ENCODE measurements around the gene UNC5C.

Gene UNC5C

DNA sequence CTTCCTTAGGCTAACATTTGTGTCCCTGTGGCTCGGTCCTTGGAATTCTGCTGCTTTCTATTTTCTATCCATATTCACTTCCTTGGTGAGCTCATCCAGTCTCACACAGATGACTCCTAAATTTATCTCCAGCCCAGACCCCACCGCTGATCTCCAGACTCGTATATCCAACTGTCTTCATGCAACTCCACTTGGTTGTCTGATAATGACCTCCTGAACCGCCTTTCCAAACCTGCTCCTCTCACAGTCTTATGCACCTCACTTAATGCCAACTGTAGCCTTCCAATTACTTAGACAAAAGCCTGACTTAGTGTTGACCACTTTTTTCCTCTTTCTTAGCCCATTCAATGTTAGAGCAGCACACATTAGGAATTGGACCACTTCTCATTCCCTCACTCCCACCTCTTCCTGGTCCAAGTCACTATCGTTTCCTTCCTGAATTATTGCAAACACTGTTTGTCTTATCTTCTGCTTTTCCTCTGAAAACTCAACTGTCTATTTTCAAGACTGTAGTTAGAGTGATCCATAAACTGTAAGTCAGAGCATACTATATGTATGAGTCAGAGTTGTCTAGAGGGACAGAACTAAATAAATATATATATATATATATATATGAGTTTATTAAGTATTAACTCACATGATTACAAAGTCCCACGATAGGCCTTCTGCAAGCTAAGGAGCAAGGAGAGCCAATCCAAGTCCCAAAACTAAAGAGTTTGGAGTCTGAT, 292.5 kb downstream of the UNC5C start:
- no peak for DNase-seq

- no peak for DNase-seq
Observed at GRCh38 chr4:95255396-95256107, 293.2 kb downstream of the UNC5C start.

DNA sequence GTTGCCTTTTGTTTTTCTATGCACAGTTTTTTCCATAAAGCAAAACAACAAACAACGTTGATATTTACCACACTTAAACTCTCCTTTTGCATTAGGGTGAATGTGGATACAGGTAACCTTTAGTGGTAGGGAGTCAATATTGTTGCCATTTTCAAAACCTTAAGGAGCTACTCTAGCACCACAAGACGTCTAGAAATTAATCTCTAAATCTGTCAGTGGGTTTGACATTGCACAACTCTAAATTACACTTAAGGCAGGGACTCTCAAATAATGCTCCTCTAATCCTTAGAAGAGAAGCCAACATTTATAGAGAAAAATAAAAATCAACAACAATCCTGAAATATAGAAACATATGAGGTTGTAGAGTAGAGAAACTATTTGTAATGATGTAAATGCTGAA, 297.2 kb downstream of the UNC5C start:
- no peak for DNase-seq

DNA sequence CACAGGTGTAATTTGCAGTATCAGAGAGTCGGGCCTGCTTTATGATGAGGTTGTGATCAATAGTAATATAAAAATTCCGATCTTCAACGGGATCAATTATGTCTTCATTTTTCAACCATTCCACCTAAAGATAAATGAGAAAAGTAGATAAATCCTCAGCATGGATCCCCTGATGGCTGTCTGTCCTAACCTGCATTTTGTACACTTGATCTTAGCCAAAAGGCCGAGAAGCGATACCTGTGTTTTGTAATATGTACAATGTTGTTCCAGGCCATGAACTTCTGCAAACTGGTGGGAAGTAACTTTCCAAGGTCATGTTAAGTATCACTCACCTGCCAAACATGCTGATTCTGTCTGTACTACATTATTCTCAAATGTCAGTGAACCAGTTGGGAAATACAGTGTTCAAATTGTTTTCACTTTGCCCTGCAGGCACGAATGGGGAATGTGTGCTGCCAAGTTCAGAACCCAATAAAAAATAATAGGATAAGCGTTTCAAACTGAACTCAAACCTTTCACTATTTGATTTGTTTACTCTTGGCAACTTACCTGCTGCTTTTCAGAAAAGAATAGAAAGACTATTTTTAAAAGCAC, 298.1 kb downstream of the UNC5C start:
- no peak for DNase-seq

- no peak for DNase-seq
Observed at GRCh38 chr4:95249426-95250021, 299.2 kb downstream of the UNC5C start.

DNA sequence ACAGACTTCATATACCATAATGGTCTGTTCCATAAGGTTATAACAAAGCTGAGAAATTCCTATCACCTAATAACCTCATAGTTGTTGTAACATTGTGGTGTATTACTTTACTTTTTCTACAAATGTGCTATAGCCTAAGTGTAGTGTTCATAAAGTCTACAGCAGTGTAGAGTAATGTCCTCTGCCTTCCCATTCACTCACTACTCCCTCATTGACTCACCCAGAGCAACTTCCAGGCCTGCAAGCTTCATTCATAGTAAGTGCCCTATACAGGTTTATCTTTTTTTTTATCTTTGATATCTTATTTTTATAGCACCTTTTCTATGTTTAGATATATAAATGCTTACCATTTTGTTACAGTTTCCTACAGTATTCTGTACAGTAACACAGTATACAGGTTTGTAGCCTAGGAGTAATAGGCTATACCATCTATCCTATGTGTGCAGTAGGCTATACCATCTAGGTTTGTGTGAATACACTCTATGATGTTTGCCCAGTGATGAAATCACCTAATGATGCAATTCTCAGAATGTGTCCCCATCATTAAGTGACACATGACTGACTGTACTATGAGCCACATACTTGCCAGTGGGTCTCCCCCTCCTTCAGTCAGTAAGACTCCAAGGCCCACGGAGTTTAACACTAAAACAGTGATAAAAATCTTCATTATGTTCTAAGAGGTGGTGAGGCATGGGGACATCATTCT, 299.9 kb downstream of the UNC5C start:
- DNase-seq = peak in 1 of 2 donors; percentile 6

GRCh38 chr4:95243892-95244291, 304.9 kb downstream of the UNC5C start:
- no peak for DNase-seq

DNA sequence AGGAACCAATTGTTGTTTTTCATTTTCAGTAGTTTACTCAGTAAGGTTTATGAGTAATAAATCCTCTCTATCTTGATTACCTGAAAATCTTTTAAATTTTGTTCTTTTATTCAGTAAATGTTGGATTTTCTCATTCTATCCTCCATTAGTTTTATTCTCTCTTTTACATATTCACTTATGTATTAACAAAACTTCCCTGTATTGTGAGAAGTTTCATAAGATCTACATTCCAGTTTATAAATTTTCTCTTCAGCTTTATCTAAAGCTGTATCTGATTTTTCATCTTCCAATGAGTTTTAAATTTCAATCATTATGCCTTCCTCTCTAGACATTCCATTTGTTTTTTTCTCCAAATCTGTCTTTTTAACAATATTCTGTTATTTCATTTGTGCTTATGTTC, 310.2 kb downstream of the UNC5C start:
- DNase-seq = no peak

DNA sequence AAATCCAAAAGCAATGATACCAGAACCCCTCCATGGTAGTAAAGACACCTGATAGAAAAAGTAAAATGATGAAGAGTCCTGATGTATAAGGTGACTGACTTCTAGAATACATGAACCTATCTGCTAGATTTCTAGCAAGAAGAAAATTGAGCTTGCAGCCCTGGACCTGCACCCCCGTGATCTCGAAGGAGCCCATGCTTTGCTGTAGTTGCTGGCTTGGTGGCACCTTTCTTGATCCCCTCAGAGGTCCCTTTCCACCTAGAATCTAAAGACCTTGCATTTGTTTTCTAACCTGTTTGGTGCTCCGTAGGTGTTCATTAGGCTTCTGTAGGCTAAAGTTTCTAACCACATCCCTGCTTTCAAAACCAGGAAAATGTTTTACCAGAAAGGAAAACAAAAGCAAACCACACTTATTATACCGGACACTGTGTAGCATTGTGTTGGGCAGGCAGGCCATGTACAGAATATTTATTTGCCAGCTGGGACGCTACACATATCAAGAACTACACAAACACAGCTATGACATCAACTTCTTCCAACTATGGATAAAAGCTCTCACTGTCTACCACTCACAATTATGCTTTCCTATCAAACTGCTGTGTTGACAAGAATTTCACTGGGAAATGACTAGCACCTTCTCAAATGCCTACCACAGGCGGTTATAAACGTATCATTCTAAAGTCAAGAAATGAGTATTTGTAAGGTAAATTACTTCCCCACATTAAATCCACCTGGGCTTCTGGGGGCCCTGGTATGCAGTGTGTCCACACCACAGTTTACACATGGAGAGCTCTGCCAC, 316.2 kb downstream of the UNC5C start:
- no peak for DNase-seq

DNA sequence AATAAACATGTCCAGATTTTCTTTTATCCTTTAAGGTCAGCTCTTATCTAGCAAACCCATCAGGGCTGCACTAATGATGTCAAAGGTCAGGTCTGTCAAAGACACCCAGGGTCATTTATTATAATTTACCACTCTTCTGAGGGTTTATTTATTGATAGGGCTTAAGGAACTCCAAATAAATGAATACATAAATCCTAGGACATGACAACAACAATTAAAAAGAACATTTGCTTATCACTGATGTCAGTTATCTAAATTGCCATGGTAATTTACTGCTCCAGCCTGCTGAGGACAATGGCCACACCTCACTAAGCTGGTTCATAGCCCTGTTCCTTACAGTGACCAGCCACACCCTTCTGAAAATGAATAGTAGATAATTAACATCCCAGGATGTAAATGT, 317.1 kb downstream of the UNC5C start:
- DNase-seq = no peak

DNA sequence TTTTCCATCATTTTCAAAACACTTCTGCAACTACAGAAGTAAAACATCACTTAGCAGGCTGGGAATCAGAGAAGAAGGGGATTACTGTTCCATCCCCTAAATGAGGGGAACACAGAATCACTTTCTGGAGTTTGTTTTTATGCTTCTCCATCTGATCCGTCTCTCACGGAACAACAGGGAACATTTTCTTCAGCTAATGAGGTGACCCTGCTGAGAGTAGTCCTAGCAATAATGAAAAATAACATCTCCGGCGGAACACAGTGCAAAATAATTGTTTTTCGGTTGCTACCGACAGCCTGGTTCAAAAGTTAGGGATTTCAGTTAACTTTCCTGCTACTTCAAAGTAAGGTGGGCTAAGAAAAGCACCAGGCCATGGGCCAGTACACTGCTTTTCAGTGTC, 322.9 kb downstream of the UNC5C start:
- DNase-seq = no peak

GRCh38 chr4:95224402-95224801, 324.4 kb downstream of the UNC5C start:
- DNase-seq = no peak

DNA sequence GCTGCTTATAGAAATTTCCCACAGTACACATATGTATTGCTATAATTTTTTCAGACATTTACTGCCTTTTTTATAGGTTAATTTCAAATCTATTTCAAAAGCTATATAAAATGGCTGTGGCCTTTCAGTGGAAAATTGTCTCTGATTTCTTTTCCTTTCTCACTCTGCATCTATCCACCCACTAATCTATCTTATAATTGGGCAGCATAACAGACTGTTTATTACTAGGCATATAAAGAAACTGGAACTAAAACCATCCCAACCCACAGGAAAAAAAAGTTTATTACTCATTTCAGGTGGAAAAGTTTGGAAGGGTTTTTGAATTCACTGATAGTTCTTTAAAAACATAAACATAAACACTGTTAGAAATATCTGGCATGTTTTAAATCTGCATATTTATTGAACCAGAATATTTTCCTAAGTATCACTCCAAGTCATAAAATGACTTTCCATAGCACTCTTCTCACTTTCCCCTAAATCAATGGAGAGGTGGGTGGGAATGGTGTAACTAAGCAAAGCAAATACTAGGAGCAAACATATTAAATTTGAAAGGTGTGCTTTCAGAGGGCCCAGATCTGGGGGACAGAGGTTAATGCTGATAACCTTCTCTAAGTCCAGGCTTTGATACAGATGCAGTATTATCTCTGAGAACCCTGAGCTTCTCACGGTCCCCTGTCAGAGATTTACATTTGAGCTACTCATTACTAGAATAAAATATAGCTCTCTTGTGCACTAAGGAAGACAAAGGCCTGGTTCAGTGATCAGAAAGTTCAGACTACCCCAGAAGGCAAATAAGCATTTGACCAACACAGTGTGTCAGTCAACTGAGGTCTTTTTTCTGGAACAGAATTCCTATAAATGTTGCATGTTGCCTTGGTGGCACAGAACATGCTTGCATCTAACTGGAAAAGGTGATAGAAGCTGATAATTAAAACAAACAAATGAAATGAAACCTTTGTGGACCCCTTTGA, 328.3 kb downstream of the UNC5C start:
- no peak for DNase-seq

GRCh38 chr4:95219109-95219508, 329.7 kb downstream of the UNC5C start:
- no peak for DNase-seq

- DNase-seq = no peak
Observed at GRCh38 chr4:95217197-95217596, 331.6 kb downstream of the UNC5C start.

DNA sequence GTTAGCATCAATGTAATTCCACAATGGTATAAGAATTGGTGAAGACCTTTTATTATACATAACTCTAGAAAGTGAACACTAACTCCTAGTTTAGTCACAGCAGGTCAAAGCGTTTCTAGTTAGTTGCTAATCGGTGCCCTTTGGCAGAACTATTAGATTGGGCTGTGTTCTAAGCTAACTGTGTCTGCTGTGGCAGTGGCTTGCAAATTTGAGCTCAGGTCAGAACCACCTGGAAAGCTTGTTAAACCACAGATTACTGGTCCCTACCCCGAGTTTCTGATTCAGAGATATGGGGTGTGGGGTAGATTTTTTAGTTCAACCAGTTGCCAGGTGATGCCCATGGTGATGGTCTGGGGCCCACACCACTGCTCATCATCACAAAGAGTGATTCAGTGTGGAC, 332.1 kb downstream of the UNC5C start:
- no peak for DNase-seq

DNA sequence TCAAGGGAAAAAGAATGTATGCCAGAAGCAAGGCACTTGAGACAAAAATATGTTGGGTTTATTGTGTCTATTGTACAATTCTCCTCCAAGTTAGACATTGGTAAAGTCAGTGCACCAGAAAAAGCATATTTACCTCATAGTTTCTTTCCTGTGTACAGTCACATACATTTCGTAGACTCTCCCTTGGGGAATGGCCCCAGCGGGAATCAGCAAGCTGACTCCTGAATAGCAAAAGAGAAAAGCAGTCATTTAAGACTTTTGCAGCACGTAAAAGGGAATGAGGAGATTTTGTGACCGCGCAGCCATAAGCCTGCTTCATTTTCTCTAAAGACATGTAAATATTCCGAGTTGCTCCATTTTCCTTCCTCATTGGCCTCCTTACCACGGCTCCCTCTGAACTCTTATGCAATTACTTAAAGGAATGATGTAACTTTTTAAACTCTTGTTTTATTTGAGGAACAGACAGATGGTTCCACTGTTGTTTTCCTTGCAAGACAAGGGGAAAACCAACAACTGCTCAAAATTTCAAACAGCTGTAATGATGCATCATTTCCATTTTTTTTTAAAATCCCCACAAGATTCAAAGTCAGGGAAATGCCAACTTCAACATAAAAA, 332.7 kb downstream of the UNC5C start:
- DNase-seq = no peak

- no peak for DNase-seq
Observed at GRCh38 chr4:95215043-95215442, 333.7 kb downstream of the UNC5C start.

DNA sequence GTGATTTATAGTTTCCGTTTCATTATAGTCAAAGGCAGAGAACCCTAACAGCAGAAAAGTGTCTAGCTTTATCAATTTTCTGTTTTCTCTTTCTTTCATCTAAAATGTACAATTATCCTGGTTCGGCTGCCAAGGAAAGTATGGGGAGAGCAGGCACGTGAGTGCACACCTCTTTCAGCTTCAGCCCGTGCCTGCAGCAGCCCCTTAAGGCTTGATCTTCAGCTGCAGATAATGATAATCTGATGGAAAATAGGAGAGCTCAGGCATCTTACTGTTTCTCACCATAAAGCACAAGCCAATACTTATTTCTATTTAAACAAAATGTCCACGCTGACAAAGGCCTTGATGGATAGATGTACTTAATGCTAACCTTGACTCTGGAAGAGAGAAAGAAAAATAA, 334.4 kb downstream of the UNC5C start:
- no peak for DNase-seq

GRCh38 chr4:95213366-95213765, 335.4 kb downstream of the UNC5C start:
- DNase-seq = no peak

DNA sequence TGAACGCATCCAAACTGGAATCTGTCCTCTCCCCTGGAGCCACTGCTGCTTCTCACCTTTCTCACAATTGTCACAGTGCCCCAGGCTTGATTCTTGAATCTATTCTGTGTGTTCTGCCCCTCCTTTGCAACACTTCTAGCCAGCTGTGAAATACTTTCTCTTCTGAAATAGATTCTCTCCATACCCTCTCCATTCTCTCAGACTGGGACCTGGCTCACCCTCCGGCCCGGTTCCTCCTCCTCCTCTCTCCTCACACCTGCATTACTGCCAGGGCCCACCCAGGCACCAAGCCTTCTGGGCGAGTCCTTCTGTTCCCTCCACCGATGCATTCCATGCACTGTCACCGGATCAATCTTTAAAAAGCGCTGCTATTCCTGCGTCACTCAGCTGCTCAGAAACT, 336.1 kb downstream of the UNC5C start:
- DNase-seq = no peak

All from stimulated activated CD4-positive, alpha-beta T cell treated with anti-CD3 and anti-CD28 coated beads, Interleukin-2, amount 100 ng/mL, for 48 hours (primary cell).